Central memory CD4-positive, alpha-beta T cell (primary cell): ENCODE results near the gene NDFIP2.

ENCODE experiments used
- DNase-seq: peaks from one replicate; pipeline ENCODE4 v3.0.0; 2022
- total RNA-seq, 3 experiments: gene quantifications; one replicate each; lab custom pipeline; 2026; lab: John Stamatoyannopoulos, UW

Gene NDFIP2, protein sequence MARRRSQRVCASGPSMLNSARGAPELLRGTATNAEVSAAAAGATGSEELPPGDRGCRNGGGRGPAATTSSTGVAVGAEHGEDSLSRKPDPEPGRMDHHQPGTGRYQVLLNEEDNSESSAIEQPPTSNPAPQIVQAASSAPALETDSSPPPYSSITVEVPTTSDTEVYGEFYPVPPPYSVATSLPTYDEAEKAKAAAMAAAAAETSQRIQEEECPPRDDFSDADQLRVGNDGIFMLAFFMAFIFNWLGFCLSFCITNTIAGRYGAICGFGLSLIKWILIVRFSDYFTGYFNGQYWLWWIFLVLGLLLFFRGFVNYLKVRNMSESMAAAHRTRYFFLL
- total RNA-seq: 8.1 to 302 (median 19.1) reads per million in 3 experiments

DNA sequence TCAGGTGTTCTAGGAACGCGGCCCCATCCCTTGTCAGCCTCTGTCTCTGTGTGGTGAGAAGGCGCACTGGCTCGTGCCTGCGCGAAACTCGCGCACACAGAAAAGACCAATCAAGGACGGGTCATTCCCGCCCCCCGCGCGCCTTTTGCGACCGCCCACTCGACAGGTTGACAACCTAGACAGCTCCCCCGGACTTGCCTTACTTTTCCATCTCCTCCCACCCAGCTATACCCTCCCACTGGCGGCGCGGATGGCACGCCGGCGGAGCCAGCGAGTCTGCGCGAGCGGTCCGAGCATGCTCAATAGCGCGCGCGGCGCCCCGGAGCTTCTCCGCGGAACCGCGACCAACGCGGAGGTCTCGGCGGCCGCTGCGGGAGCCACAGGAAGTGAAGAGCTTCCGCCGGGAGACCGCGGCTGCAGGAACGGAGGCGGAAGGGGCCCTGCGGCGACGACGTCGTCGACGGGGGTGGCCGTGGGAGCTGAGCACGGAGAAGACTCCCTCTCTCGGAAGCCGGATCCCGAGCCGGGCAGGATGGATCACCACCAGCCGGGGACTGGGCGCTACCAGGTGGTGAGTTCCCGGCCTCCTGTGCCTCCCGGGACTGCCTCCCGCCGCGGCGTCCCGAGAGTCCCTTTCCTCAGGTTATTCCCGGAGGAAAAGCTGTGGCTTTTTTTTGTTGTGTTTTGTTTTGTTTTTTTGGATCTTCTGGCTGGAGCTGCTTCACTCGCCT is at the start of gene NDFIP2:
NDFIP2 (plus strand) TSS at position 202 of the 731 bp plus-strand sequence; CDS start at position 251, 49 bp downstream.
- peak; percentile 82 for DNase-seq

DNA sequence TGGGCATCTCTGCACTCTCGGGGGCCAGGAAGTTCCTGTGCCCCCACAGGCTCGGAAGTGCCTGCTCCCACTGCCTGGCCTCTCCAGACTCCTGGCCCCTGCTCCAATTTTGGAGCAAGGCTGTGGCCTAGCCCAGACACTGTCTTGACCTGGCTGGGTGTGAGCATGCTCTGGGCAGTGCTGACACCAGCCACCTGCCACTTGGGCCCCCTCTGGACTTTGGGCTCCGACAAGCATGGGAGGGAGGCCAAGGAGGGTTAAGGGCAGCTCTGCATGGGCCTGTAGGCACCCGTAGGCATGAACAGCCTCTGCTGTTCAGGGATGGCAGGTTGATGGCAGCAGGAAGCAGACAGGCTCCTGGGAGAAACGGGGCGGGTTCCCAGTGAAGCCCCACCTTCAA is 48.9 kb upstream of the NDFIP2 start:
- no peak for DNase-seq

DNA sequence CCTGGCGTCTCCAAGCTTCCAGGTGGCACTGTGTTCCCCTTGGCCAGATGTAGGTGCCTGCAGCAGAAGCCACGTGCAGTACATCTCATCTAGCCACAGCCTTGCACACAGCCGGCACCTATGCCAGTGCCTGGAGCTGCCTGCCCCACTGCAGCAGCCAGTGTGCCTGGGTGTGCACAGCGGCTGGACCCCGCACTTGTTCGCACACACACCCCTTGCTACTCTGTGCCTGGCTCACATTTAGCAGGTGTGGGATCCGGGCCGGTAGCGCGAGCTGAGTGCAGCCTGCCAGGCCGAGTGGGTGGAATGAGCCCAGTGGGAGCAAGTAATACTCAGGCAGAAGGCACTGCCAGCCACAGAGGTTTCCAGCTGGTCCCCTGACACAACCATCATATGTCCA is 48.0 kb upstream of the NDFIP2 start:
- no peak for DNase-seq

DNA sequence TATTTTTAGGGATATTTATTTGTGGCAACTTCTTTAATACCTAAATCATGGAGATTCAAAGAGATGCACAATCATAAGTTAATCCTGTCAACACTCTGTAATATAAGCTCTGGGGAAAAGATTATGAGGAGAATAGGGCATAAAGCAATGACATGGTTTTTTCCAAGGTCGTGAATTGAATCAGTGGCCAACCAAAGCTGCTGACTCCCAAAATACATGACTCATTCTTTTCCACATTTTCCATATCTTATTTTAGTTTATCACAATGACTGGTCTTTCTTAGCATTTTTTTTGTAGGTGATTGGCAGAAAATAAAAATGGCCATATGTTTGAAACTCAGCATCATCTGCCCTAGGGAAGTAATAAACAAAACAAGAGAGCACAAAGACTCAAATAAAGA is 46.4 kb upstream of the NDFIP2 start:
- no peak for DNase-seq

DNA sequence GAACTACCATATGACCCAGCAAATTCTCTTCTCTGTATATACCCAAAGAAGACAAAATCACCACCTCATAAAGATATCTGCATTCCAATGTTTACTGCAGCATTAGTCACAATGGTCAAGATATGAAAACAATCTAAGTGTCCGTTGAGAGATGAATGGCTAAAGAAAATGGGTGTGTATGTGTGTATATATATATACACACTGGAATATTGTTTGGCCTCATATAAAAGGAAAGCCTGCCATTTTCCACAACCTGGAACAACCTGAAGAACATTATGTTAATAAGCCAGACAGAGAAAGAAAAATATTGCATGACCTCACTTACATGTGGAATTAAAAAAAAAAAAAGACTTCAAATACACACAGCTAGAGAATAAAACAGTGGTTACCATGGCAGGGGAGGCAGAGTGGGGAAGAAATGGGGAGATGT is 45.4 kb upstream of the NDFIP2 start:
- DNase-seq: no peak

DNA sequence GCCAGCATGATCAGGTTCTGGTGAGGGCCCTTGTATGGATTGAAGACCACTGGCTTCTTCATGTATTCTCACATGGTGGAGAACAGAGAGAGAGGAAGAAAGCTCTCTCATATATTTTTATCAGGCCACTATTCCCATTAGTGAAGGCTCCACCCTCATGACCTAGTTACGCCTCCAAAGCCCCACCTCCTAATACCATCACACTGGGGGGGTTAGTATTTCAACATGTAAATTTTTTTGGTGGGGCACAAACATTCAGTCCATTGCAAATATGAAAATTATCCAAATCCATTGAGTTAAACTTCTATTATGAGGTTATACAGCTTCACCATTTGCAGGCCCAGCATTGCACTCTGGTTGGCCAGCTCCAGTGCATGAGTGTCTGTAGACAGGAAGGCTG is 41.7 kb upstream of the NDFIP2 start:
- no peak for DNase-seq

DNA sequence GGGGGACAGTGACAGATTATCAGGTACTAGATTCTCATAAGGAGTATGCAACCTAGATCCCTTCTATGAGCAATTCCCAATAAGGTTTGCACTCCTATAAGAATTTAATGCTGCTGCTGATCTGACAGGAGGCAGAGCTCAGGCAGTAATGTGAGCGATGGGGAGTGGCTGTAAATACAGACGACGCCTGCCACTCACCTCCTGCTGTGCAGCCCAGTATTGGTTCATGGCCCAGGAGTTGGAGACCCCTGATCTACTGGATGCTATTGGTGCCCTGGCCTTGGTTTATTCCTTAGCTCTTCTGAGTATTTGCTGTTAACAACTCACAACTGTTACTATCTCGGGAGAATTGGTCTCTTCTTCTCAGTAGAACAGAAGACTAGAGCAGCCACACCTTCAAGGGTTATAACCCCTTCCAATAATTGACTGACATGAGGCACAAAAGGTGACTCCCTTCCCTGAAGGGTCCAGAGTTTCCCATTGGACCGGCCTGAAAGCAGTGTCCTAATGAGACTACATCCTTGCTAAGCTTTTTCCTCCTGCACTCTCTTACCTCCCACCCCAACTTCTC is 39.9 kb upstream of the NDFIP2 start:
- DNase-seq: no peak

DNA sequence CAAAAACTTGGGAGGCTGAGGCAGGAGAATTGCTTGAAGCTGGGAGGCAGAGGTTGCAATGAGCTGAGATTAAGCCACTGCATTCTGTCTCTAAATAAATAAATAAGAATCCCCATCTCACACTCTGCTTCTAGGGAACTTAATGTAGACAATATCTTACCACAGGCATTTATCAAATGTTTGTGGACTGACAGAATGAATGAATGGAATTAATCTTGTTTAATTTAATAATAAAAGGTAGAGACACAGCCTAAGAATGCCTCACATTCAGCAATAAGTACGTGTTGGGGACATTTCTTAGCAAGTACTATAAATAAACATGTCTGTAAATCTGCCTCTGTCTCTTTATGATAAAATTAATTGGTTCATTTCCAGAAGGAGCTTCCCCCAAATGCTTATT is 38.7 kb upstream of the NDFIP2 start:
- no peak for DNase-seq

DNA sequence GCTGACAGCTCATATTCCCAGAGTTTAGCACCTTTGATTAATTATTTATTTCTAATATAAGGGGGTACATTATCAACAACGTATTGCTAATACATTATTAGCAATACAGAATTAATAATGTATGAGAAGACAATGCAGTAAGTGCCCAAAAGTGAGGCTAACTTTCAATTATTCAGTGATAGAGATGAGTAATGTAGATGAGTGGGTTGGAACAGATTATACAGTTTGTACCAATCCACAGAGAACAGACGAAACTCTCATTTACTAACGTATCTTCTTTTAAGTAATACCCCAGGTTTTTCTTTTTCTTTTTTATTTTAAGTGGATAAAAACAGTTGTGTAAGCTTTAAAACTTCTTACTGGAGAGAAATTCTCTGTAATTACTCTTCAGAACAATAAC is 38.2 kb upstream of the NDFIP2 start:
- no peak for DNase-seq

DNA sequence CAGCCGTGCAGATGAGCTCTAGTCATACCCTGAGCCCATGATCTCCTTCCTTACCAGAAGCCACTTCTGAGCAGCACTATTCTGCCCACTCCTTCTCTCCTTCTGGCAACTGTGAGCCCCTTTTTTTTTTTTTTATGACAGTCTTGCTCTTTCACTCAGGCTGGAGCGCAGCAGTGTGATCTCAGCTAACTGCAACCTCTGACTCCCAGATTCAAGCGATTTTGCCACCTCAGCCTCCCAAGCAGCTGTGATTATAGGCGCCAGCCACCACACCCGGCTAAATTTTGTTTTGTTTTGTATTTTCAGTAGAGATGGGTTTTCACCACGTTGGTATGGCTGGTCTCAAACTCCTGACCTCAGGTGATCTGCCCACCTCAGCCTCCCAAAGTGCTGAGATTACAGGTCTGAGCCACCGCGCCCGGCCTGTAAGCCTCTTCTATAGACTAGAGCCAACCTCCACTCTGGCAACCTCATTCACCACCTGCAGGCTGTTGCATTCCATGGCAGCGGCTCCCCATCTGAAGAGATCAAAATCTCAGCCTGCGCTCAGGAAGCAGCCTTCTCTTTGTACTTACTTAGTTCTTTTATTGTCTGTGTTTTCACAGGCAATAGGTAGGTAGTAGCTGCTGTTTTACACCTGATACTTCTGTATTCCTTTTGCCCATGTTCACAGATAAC is 34.8 kb upstream of the NDFIP2 start:
- no peak for DNase-seq

DNA sequence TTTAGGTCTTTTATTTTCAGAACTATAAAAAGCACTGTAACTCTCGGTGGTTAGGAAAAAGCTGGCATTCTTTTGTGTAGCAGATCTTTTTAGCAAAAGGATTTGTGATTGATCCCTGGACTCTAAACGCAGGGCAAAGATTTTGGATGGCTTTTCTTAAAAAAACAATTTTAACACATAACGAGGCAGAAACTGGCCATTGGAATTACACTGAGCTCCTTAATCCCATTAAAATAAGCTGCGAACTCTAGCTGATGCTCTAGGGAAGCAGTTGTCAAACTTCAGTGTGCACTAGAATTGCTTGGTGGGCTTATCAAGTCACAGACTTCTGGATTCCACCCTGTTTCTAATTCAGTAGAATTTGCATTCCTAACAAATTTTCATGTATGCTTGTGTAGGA is 33.8 kb upstream of the NDFIP2 start:
- DNase-seq: no peak

DNA sequence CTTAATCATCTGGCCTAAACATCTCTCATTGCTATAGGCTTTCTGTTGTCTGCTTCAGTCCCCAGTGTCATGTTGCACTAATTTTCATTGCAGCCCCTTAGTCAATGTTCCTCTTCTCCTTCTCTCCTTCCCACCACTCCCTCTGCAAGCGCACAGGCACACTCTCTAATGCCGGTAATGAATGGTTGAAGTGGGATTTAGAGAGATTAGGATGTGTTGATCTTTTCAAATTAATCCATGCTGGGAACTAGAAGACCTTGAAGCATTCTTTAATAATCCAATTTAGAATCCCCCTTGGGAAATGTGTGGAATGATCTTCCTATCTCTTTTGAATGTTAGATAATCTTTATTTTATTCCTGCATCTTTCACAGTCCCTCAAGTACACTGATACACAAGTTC is 33.2 kb upstream of the NDFIP2 start:
- DNase-seq: no peak

DNA sequence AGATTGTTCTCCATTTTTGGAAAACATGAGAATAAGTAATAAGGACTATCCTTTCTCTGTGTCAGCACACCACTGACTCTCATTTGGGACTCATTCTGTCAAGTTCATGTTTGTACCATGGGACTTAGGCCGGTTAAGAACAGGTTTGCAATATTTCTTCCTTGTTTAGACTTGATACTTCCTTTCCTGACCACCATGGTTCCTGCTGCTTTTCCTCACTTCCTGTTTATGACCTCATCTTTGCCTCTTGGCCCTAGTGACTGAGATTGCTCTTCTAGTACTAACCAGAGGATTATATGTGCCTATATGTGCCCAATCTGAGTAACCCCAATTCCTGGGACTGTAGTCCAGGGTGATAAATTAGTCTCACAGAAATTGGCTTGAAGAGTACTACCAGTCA is 32.5 kb upstream of the NDFIP2 start:
- DNase-seq: no peak

DNA sequence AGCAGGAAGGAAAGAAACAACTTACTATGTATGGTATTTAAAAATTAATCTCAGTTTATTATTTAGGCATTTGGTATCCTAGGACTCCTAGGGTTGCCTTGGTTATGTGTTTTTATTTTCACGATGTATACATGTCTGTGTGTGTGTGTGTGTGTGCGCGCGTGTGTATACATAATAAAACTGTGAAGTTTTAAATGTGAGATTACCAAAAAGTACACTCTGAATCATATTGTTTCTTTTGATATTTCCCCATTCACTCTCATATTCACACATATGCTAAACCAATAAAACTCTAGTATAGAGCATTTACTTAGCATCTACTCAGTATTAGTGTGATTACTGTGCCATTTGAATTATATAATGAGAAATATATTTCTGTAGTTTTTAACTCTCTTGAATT is 30.8 kb upstream of the NDFIP2 start:
- no peak for DNase-seq

DNA sequence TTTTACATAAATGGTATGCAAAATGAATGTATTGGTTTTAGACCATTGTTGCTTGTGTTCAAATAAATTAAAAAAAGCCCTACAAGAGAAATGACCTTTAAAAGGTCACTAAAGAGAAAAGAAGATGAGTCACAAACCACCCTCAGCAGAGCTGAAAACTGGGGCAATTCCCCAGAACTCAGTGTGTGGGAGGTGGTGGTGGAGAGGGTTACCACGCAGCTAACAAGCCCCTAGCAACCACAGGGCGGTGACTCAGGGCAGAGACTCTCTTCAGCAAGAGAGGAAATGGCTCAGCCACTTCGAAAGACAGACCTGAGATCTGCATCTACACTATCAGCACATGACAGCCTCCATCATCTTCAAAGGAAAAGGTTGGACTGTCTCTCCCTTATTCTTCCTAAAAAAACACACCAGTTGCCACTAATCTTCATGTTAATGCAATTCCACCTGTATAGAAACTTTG is 29.4 kb upstream of the NDFIP2 start:
- DNase-seq: peak; percentile 83

DNA sequence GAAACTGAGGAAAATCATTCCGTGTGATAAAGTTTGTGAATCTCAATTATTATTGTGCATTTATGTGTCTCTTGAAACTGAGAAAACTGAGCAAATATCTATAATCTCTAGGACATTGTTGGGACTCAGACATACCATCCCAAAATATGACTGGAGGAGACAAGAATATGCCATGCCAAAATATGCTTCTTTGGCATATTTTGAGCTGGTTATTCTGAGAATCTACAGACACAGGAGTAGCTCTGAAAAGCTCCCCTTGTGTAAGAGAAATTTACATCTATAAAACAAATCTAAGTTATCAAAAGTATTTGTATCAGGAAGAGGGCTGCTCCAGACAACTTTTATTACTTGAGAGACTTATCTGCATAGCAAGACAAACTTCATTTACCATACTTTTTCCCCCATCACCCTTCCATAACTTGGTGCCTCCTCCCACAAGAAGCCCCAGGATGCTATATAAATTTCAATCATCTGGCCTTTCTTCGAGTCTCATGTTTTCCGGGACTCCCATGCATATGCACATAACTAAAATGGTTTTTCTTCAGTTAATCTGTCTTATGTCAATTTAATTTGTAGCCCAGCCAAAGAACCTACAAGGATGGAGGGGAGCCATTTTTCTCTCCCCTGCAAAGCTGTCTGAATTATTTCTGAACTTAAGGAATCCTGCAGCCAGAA is 28.6 kb upstream of the NDFIP2 start:
- no peak for DNase-seq

DNA sequence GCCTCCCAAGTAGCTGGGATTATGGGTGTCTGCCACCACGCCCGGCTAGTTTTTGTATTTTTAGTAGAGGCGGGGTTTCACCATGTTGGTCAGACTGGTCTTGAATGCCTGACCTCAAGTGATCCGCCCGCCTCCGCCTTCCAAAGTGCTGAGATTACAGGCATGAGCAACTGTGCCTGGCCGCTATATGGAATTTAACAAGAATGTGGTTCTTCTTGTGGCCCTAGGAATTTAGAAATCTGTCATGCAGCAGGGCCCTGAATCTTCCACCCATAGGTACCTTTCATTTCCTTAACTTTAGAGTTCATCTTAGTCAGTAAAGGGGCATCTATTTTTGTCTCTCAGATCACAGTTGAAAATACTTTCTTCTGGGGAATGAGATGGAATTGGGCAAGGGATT is 25.6 kb upstream of the NDFIP2 start:
- no peak for DNase-seq

DNA sequence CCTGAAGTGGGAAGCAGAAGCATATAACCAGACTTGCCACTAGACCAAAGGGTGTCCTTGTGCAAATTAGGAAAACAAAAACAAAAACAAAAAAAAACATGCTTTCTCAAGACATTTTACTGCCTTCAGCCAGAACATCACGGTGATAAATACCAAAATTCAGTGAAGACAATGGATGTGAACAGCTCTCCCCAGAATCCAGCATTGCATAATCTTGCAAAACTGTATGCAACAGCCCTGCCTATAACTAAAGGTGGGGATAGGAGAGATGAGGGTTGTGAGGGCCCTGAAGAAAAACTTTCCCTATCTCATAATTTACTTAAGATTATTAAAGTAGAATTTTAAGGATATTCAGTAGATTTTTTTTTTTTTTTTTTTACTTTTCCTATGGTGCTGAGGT is 24.9 kb upstream of the NDFIP2 start:
- no peak for DNase-seq

DNA sequence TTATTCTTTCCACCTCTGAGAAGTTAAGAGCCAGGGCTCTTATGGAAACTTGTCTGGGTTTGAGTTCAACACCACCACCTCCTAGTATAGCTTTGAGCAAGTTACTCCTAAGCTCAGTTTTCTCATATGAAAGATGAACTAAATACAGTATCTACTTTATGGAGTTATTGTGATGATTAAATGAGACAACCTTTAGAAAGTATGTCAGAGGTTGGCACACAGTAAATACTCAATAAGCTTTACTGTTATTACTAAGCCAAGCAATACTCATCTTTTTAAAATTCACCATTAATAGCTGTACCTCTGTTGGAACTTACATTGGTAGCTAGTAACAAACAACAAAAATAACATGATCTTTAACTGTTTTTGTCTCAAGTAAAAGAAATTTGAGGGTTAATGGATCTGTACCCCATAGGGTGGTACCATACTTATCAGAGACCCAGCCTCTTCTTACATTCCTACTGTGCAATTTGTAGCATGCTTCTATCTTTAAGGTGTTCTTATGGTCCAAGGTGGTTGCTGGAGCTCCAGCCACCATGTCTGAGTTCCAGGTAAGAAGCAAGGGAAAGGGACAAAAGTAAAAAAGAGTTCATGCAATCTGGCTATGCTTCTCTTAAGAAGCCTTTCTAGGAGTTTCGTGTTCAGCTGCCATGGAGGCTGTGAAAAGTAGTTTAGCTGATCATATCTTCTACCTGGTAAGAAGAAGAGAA is 24.1 kb upstream of the NDFIP2 start:
- DNase-seq: no peak

DNA sequence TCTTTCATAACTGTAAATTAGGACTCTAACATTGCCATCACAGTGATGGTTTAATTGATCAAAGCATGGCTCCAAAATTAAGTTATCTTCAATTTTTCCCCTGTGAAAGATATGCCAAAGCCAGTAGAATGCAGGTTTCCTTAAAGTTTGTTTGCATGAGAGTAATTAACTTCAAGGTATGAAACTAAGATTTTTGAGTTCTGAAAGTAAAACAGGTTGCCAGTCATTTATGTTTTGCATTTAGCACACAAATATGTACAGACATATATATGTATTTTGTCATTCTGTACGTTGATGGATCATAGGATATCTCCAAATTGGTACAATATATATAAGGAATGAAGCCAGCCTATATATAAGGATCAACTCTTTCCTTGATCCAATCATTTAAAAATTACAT is 23.6 kb upstream of the NDFIP2 start:
- DNase-seq: no peak

DNA sequence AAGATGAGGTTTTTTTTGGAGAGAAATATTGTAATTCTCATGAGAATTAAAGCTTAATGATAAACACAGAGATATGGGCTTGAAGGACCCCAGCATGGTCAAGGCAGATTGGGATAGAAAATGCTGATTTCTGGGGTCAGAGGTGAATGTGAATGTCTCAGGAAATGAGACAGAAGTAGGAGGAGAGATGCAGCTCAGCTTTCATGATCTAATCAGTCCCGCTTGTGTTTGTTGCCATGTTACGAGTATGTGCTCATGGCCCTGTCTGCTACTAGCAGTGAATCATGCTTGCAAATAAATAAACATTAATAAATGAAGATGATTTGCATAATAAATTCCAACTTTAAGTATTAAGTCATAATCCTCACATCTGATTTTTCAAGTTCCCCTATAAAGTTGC is 23.0 kb upstream of the NDFIP2 start:
- DNase-seq: no peak

DNA sequence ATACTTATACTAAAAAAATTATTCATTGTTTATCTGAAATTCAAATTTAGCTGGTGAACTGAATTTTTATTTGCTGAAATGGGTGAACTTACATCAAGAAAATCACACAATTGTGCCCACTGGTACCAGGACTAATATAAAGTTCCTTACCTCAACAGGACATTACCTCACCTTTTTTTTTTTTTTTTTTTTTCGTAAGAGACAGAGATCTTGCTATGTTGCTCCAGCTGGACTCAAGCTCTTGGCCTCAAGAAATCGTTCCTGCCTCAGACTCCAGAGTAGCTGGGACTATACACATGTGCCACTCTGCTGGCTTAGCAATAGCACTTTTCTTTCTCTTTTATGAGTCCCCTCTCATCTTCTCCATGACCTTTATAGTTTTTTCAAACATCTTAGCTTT is 22.5 kb upstream of the NDFIP2 start:
- no peak for DNase-seq
